Liver (tissue), 9 donors: ENCODE measurements around the gene EXTL1. TPM values are rescaled to one million over a fixed set of nuclear protein-coding genes. Genes with fewer than 3 reads are reported as not detected.

Experiments
- DNase-seq: peaks from one replicate; pipeline ENCODE4 v3.0.0-alpha.2; 2017; ENCODE audit warnings: low spot score
- H3K27ac ChIP-seq, 2 donors: one replicate each; pipeline ENCODE4 v1.7.0; 2013; ENCODE audit warnings: inconsistent platforms in 2 of 2, low read length in 2 of 2, control low read depth in 1 of 2, low read depth in 1 of 2, mild to moderate bottlenecking in 1 of 2
- H3K27me3 ChIP-seq, 4 donors: one replicate each; pipeline versions ENCODE4 v1.6.1 to v1.7.0; 2013; ENCODE audit warnings: low read length in 3 of 4, inconsistent platforms in 1 of 4, mild to moderate bottlenecking in 1 of 4, moderate library complexity in 1 of 4; ENCODE audit not compliant: control insufficient read depth in 4 of 4, insufficient read depth in 4 of 4
- H3K36me3 ChIP-seq, 4 donors: one replicate each; pipeline versions ENCODE4 v1.6.1 to v1.7.0; 2013; ENCODE audit warnings: low read length in 3 of 4, mild to moderate bottlenecking in 3 of 4, low read depth in 1 of 4, moderate library complexity in 1 of 4; ENCODE audit not compliant: control insufficient read depth in 4 of 4, insufficient read depth in 3 of 4
- H3K4me1 ChIP-seq, 4 donors: one replicate each; pipeline versions ENCODE4 v1.6.1 to v1.7.0; 2013; ENCODE audit warnings: low read length in 3 of 4, mild to moderate bottlenecking in 3 of 4, moderate library complexity in 1 of 4; ENCODE audit not compliant: control insufficient read depth in 4 of 4, insufficient read depth in 4 of 4
- H3K4me3 ChIP-seq, 3 donors: one replicate each; pipeline versions ENCODE4 v1.6.1 to v1.7.0; 2013; ENCODE audit warnings: low read length in 3 of 3, control low read depth in 1 of 3, low read depth in 1 of 3, mild to moderate bottlenecking in 1 of 3
- H3K9ac ChIP-seq, 2 donors: one replicate each; pipeline ENCODE4 v1.7.0; 2013; ENCODE audit warnings: low read length in 2 of 2, mild to moderate bottlenecking in 2 of 2, moderate library complexity in 2 of 2, control low read depth in 1 of 2, low read depth in 1 of 2
- H3K9me3 ChIP-seq, 4 donors: one replicate each; pipeline versions ENCODE4 v1.6.1 to v1.7.0; 2013; ENCODE audit warnings: low read length in 3 of 4; ENCODE audit not compliant: control insufficient read depth in 4 of 4
- ATF3 ChIP-seq: IDR thresholded peaks from 2 replicates; pipeline ENCODE4 v1.6.1; 2016; ENCODE audit warnings: antibody characterized with exemption
- CTCF ChIP-seq: fragments of 150-350 bp; IDR thresholded peaks from 2 replicates; pipeline ENCODE4 v1.5.1; 2017; ENCODE audit warnings: improper control_type of control experiment, low read depth, low read length; ENCODE audit not compliant: missing input control
- EGR1 ChIP-seq, 2 donors: IDR thresholded peaks; 2 replicates each; pipeline ENCODE4 v1.6.1; 2016 to 2018; ENCODE audit warnings: antibody characterized with exemption in 2 of 2, low read depth in 2 of 2
- FOXA1 ChIP-seq: IDR thresholded peaks from 2 replicates; pipeline ENCODE4 v1.6.1; 2016; ENCODE audit warnings: antibody characterized with exemption
- GABPA ChIP-seq, 2 donors: IDR thresholded peaks in 1 of 2; conservative IDR thresholded peaks in 1 of 2; 2 replicates each; pipeline ENCODE4 v1.6.1; 2016; ENCODE audit warnings: antibody characterized with exemption in 2 of 2, mild to moderate bottlenecking in 1 of 2, moderate library complexity in 1 of 2
- HNF4A ChIP-seq, 2 donors: conservative IDR thresholded peaks; 2 replicates each; pipeline ENCODE4 v1.6.1; 2016; ENCODE audit warnings: antibody characterized with exemption in 2 of 2, mild to moderate bottlenecking in 2 of 2
- MAX ChIP-seq: IDR thresholded peaks from 2 replicates; pipeline ENCODE4 v1.6.1; 2016; ENCODE audit warnings: antibody characterized with exemption
- NR2F2 ChIP-seq: IDR thresholded peaks from 2 replicates; pipeline ENCODE4 v1.6.1; 2016; ENCODE audit warnings: antibody characterized with exemption
- RAD21 ChIP-seq, 2 donors: IDR thresholded peaks; 2 replicates each; pipeline ENCODE4 v1.6.1; 2016; ENCODE audit warnings: antibody characterized with exemption in 2 of 2, mild to moderate bottlenecking in 2 of 2
- REST ChIP-seq: IDR thresholded peaks from 2 replicates; pipeline ENCODE4 v1.6.1; 2016; ENCODE audit warnings: antibody characterized with exemption, mild to moderate bottlenecking
- RXRA ChIP-seq, 2 donors: IDR thresholded peaks; 2 replicates each; pipeline ENCODE4 v1.6.1; 2017 to 2018; ENCODE audit warnings: antibody characterized with exemption in 2 of 2, mild to moderate bottlenecking in 1 of 2
- SP1 ChIP-seq: IDR thresholded peaks from 2 replicates; pipeline ENCODE4 v1.6.1; 2018; ENCODE audit warnings: antibody characterized with exemption, mild to moderate bottlenecking
- TAF1 ChIP-seq: conservative IDR thresholded peaks from 2 replicates; pipeline ENCODE4 v1.6.1; 2016; ENCODE audit warnings: antibody characterized with exemption, mild to moderate bottlenecking
- YY1 ChIP-seq: IDR thresholded peaks from 2 replicates; pipeline ENCODE4 v1.6.1; 2016; ENCODE audit warnings: antibody characterized with exemption, mild to moderate bottlenecking
- ZBTB33 ChIP-seq: IDR thresholded peaks from 2 replicates; pipeline ENCODE4 v1.6.1; 2016; ENCODE audit warnings: antibody characterized with exemption
- WGBS: extraction: QIAGEN DNeasy Blood & Tissue Kit; methylation state at CpG from one replicate; pipeline ENCODE4 v1.1.7; 2013; 5-methylcytosine and 5-hydroxymethylcytosine counted together
- polyA plus RNA-seq, 2 donors: library from polyadenylated mRNA; stranded (reverse) in 1 of 2; unstranded in 1 of 2; fragments of 200-250 nt in 1 of 2; fragments of >200 nt in 1 of 2; fragmentation: Nextera tagmentation in 1 of 2; extraction: Ambion mirVana in 1 of 2; gene quantifications; one replicate each; pipeline versions ENCODE4 v1.2.1 to v1.2.3, GENCODE V29; 2013 to 2015
- total RNA-seq, 2 donors: library from RNA; depleted of rRNA; stranded (reverse); fragments of >200 nt; gene quantifications; one replicate each; pipeline ENCODE4 v1.2.3, GENCODE V29; 2014
- donor health status: healthy.
- donor health status: healthy.
- donor health status: healthy.
- donor health status: healthy.
- donor health status: healthy.

Gene EXTL1
- total and polyA plus RNA-seq, 4 donors: under 0.01 TPM; not detected in 3

GRCh38 chr1:26015358-26015757 is 6.2 kb upstream of the EXTL1 start (continued):
- TF ChIP-seq FOXA1: no peak
- TF ChIP-seq RAD21 (IDR thresholded peaks at IDR 0.05): no peak

GRCh38 chr1:26016258-26016952 is 5.2 kb upstream of the EXTL1 start:
- no peak for DNase-seq
- WGBS: 90% methylated on average over 10 of the region's 10 CpGs
- no peak for TF ChIP-seq TAF1
- no peak for TF ChIP-seq CTCF
- no peak for TF ChIP-seq GABPA (IDR thresholded peaks at IDR 0.05 in 1 of 2, conservative IDR thresholded peaks at IDR 0.05 in 1 of 2)
- no peak for TF ChIP-seq YY1
- no peak for TF ChIP-seq NR2F2
- no peak for TF ChIP-seq HNF4A (conservative IDR thresholded peaks at IDR 0.05)
- no peak for TF ChIP-seq RAD21 (IDR thresholded peaks at IDR 0.05)
- no peak for TF ChIP-seq REST
- TF ChIP-seq MAX: no peak
- no peak for TF ChIP-seq ATF3
- no peak for TF ChIP-seq RXRA (IDR thresholded peaks at IDR 0.05)
- TF ChIP-seq EGR1 (IDR thresholded peaks at IDR 0.05; ENCODE audit: low read depth in 2 of 2): no peak
- H3K9me3 ChIP-seq: no peaks in the 10 kb centered on the region
- H3K27me3 ChIP-seq: no peaks in the 10 kb centered on the region
- no peak overlapping the region for H3K9ac ChIP-seq
- no peaks in the 10 kb centered on the region for H3K36me3 ChIP-seq
- no peak overlapping the region for H3K27ac ChIP-seq
- H3K4me3 ChIP-seq: no peak overlapping the region
- H3K4me1 ChIP-seq: peaks cover 0 to 10% (median 3%) of the 10 kb centered on the region in 4 donors

- no peak for DNase-seq
- H3K9ac ChIP-seq: no peak overlapping the region
- WGBS: 83% methylated on average over 6 of the region's 6 CpGs
- no peaks in the 10 kb centered on the region for H3K27me3 ChIP-seq
- peaks cover 0 to 10% (median 3%) of the 10 kb centered on the region in 4 donors for H3K4me1 ChIP-seq
- H3K4me3 ChIP-seq: no peak overlapping the region
- no peaks in the 10 kb centered on the region for H3K9me3 ChIP-seq
- H3K27ac ChIP-seq: no peak overlapping the region
- H3K36me3 ChIP-seq: no peaks in the 10 kb centered on the region
- no peak for TF ChIP-seq RXRA (IDR thresholded peaks at IDR 0.05)
- no peak for TF ChIP-seq NR2F2
- no peak for TF ChIP-seq HNF4A (conservative IDR thresholded peaks at IDR 0.05)
- TF ChIP-seq SP1: no peak
- no peak for TF ChIP-seq GABPA (IDR thresholded peaks at IDR 0.05 in 1 of 2, conservative IDR thresholded peaks at IDR 0.05 in 1 of 2)
- TF ChIP-seq MAX: no peak
- TF ChIP-seq ZBTB33: no peak
- TF ChIP-seq RAD21 (IDR thresholded peaks at IDR 0.05): no peak
- TF ChIP-seq REST: no peak
- no peak for TF ChIP-seq ATF3
- no peak for TF ChIP-seq FOXA1
Observed at GRCh38 chr1:26016953-26017545, 4.5 kb upstream of the EXTL1 start.
